Left ventricle myocardium superior (tissue), 1 donor: ENCODE data around the gene CDC40. TPM values are rescaled to one million over a fixed set of nuclear protein-coding genes. Genes with fewer than 3 reads are reported as not detected.
"Not testable (repeated sequence)": the region's sequence is repeated elsewhere in the genome, so short reads cannot be mapped to it uniquely, and the experiment has no call there.

Experiments used
- ATAC-seq: fragments of 200-7000 bp; cut with Tn5 transposase; one replicate; pipeline ENCODE4 v1.9.1; 2020; ENCODE audit warnings: mild to moderate bottlenecking, moderate library complexity
- DNase-seq: peaks from one replicate; pipeline ENCODE4 v3.0.0-alpha.2; 2020
- intact Hi-C: fragments of 100-400 bp; cut with micrococcal nuclease; formaldehyde crosslinking; loops from one replicate; pipeline ENCODE4 v1.11.0; 2022
- total RNA-seq: library from RNA; stranded (reverse); fragmentation: NEBNext Ultra II Directional; extraction: Animal tissue kit (Norgen Biotek cat#: 25700); gene quantifications from one replicate; pipeline ENCODE4 v1.2.1, GENCODE V29; 2021
- donor health status: DM: no; HTN: yes; CAD: no; lungs with severe emphysema.

Gene CDC40
- total RNA-seq, 1 donor from 2014 or later: 13.6 TPM

DNA sequence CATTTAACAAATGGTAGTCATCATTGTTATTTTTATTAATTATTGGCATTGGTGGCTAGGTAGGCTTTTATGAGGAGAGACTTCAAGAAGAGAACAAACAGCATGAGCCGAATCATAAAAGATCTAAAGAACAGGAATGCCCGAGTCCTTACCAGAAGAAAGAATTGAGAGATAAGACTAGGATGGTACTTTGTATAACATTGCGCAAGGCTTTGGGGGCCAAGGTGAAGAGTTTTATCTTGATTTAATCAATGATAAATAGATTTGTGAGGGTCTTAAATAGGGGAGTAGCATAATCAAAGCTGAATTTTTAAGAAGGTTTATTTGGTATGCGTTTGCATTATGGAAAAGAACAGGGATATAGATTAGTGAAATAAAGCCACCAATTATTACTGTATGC, 15.4 kb downstream of the CDC40 start:
- ATAC-seq: no peak
- intact Hi-C loops: no loop called here
- no peak for DNase-seq

DNA sequence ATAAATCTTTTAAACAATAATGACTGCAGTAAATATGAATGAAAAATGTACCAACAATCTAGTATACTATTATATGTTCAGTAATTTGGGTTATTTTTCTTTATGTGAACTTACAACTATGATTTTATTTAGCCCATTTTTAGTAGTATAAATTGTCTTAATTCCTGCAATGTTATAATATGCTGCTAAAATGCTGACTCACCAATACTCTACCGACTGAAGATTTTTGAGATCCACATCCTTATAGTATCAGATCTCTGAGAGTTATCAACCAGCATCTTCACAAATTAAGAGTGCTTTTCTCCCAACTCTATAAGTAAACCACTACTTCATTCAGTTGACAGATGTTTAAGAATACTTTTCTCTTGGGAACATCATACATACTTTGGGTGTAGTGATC, 16.6 kb downstream of the CDC40 start:
- intact Hi-C loops: no loop called here
- ATAC-seq: no peak
- no peak for DNase-seq

DNA sequence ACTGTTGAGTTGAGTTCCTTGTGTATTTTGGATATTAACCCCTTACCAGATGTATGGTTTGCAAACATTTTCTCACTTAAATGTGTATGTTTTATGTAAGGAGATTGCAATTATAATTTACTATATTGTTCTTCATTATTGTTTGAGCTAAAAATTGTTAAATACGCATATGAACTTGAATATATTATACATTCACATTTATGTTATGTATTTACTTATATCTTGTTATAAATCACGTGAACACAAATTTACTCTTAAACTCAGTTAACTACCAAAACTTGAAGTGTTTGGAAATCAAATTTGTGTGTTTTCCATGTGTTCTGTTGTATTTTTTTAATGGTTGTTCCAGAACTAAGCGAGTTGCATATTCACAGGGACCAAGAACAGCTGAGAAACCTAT, 18.3 kb downstream of the CDC40 start:
- intact Hi-C loops: no loop called here
- DNase-seq (no peak), ATAC-seq (no peak)

DNA sequence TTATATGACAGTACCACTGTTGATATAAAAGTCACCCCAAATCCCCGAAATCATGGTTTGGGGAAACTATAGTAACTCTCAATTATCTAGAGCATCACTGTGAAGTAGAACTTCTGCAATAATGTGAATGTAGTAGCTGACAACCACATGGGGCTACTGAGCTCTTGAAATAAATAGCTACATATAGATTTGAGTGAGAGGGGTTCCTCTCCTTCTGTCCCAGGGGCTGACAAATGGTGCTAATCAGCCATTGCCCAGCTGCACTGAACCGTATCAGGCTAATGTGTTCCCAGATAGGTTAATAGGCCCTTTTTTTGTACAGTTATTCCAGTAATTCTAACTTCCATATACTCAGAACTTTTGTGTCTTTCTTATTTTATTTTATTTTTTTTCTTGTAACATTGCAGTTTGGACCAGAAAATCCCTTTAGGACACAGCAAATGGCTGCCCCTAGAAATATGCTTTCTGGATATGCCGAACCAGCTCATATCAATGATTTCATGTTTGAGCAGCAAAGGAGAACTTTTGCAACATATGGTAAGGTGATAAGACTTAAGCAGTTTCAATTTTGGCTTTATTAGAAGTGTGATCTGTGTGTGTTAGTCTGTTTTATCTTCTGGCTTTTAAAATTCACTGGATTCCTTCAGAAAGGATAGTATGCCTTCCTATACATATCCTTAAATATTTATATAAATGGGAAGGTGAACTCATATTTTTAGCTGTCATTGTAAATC, 21.1 kb downstream of the CDC40 start:
- ATAC-seq (no peak), DNase-seq (no peak)
- intact Hi-C loops: no loop called here

DNA sequence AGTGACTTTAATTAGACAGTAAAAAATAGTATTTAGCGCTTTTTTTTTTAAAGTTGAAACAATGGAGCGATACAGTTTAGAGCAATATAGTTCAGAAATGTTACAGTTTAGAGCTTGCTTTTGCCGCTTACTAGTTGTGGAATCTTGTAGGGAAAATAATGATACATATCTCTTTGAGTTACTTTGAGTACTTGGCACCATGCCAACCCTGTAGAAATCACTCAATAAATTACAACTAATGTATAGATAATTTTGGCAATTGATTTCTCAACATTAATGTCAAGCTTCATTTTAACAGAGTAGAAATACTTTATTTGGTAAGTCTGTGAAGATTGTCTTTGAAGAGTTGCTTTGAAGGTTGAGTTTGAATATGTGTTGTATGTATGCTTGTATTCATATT, 27.4 kb downstream of the CDC40 start:
- intact Hi-C loops: no loop called here
- DNase-seq (no peak), ATAC-seq (no peak)

DNA sequence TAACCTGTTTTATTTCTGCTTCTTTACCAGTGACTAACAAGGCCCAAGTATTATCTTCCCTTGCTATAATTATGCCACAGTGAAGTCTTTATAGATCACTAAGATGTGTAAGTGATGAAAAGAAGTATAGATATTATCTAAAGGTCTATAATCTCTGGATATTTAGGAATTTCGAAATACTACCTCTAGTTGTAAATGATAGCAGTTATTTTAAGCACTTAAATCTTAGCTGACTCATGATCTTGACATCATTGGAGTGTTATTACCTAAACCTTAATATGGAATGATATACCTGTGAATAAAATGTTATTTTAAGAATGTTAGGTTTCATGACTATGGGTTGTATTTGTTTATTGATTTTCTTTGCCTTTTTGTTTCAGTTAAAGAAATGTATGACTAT, 31.5 kb downstream of the CDC40 start:
- intact Hi-C loops: no loop called here
- ATAC-seq: no peak

DNA sequence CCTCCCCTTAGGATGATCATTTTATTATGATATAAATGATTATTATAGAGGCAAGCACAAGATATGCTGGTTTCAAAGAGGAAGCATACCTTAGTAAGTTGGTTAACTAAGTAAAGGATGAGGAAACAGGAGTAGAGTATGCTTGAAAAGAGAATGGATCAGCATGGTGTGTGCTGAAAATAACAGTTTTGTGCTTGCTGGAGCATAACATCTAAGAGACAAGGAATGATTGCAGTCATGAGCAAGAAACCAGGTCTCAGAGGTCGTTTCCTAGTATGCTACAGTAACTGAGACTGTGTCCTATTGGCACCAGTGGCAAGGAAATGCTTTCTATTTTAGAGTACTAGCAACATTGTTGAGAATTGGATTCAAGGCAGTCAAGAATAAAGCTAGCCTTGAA, 34.1 kb downstream of the CDC40 start:
- ATAC-seq (no peak), DNase-seq (no peak)
- intact Hi-C loops: no loop called here

More for the DNA sequence above, 31.5 kb downstream of the CDC40 start:
- DNase-seq: no peak

DNA sequence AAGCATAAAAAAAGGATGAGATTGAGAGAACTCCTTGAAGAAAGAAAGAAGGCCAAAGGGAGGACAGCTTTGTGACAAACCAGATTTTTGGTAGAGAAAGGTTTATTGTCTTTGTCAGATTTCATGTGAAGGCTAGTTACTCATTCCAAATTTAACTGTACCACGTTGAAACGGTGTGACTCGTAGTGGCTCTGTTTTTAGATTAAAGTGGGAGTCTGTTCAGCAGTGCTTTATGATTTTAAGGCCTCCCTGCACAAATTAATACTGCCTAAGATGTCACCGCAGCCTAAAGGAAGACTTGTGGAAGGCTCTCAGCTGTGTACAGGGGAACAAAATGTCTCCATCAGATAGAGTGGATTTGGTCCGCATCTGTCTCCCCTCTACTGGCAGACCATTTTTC, 35.9 kb downstream of the CDC40 start:
- no peak for ATAC-seq
- no peak for DNase-seq
- intact Hi-C loops: no loop called here

DNA sequence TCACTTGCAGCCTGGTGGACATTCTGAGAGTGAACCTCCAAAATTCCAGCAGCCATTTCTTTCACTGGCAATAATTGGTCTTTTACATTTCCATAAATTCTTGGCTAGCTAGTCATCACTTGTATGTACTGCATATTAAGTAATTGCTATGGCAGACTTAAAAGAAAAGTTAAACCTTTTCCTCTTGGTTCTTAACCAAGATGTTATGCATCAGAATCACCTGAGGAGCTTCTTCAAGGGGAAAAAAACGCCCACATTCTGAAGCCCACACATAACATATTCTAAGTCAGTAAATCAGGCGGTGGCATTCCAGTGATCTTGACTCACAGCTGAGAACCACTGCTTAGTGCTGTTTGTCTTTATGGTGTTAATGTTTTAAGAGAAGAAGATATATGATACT, 37.0 kb downstream of the CDC40 start:
- intact Hi-C loops: no loop called here
- ATAC-seq (no peak), DNase-seq (no peak)

DNA sequence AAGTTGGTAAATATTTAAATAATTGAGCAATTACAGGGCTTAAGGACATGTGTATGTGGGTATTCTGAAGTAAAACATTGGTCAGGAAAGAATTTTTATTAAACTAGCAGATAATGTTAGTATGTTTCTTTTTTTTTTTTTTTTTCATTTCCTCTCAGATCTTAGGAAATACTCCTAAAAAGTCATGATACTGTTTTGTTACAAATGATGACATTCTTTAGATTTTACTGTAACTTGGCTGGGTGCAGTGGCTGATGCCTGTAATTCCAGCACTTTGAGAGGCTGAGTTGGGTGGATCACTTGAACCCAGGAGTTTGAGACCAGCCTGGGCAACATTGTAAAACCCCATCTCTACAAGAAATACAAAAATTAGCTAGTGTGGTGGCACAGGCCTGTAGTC, 41.5 kb downstream of the CDC40 start:
- DNase-seq (no peak), ATAC-seq (no peak)
- intact Hi-C loops: no loop called here

DNA sequence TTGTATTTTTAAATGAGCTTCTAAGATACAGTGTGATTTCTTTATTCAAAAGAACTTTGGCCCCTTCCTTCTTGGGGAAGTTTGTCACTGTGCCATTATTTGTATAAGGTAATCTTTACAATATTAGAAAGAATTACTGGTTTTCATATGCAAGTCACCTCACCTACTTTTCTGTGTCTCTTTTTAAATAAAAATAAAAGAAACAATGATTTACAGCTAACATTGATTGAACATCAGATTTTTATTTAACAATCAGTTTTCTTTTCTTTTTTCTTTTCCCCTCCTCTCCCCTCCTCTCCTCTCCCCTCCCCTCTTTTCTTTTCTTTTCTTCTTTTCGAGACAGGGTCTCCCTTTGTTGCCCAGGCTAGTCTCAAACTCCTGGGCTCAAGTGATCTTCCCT, 46.0 kb downstream of the CDC40 start:
- DNase-seq: no peak
- ATAC-seq: no peak
- intact Hi-C loops: no loop called here

DNA sequence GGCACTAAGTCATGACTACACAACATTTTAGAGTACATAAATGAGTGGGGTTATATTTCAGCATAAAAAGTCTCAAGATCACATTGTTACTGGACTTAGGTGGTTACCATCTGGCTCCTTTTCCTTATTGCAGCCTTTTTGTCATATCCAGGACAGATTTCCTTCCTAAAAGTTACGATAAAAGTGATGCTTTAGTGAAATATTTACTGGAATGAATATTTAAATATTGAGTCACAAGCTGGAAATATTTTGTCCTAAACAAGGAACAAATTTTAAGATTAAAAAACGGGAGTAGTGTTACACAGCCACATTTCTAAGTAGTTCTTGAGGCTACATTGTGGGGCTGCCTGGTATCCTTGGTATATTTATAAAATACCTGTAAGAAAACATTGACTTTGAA, 52.2 kb downstream of the CDC40 start:
- intact Hi-C loops: no loop called here
- DNase-seq: no peak
- no peak for ATAC-seq

DNA sequence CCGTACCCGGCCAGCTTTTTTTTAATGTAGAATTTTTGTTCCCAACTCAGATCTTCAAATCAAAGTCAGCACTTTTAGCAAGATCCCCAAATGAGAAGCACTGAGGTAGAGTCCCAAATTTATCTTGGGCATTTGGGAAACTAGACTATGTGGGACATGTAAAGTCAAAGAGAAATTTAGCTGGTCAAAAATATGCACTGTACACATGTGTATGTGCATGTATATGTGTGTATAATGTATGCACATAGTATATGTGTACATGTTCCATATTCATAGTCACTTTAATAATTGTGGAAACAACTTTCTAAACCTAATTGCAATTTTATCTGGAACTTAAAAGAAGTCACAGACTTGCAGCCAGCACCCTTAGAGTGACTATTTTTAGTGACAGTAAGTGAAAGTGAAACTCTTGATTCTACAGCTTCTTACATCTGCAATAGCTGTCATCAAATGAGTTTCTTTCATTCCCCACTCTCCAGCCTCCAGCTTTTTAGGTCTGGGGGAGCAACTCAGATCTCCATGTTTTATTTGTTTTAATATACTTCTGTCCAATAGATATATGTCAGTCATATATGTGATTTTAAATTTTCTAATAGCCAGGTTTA, 53.6 kb downstream of the CDC40 start:
- ATAC-seq: peak; percentile 71
- intact Hi-C loops: no loop called here

DNA sequence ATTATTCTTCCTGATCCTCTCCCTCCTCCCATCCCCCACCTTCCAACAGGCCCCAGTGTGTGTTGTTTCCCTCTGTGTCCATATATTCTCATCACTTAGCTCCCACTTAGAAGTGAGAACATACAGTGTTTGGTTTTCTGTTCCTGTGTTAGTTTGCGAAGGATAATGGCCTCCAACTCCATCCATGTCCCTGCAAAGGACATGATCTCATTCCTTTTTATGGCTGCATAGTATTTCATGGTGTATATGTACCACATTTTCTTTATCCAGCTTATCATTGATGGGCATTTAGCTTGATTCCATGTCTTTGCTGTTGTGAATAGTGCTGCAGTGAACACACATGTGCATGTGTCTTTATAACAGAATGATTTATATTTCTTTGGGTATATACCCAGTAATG, 55.8 kb downstream of the CDC40 start:
- DNase-seq, intact Hi-C loops, ATAC-seq: not testable (repeated sequence)

More for the DNA sequence above, 53.6 kb downstream of the CDC40 start:
- DNase-seq: no peak

DNA sequence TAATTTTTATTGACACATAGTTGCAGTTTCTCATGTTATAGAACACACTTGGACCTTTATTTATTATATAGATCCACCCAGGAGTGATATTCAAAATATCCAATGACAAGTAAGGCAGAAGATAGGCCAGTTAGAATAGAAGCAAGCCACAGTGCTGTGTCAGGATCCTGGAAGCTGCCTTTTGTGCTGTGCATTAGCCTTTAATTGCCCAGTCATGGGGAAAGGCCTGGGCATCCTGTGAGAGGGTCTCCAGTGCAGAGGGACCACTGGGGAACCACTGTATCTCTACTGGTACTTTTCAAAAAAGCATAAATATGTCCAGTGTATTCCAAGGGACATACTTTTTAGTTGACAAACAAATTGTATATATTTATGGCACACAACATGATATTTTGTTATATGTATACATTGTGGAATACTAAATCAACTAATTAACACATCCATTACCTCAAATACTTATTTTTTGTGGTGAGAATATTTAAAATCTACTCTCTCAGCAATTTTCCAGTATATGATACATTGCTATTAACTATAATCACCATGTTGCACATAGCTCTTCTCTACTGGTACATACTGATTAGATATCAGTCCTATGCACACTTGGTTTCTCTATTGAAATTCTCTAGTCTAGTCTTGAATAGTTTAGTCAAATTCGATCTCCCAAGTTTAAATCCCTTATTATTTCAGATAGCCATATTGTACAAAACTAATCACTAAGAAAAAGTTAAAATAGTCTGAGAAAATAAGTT, 59.5 kb downstream of the CDC40 start:
- intact Hi-C loops: no loop called here
- DNase-seq: no peak
- no peak for ATAC-seq

DNA sequence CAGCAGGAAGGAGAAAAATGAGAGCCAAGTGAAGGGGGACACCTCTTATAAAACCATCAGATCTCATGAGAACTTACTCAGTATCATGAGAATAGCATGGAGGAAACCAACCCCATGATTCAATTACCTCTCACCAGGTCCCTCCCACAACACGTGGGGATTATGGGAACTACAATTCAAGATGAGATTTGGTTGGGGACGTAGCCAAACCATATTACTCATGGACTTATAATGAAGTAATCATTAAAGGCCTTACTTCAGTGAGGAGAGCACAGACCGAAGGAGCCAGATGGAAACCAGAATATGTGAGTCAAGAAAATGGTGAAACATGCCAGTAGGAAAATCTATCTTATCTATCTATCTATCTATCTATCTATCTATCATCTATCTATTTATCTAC, 64.4 kb downstream of the CDC40 start:
- DNase-seq, intact Hi-C loops, ATAC-seq: not testable (repeated sequence)

DNA sequence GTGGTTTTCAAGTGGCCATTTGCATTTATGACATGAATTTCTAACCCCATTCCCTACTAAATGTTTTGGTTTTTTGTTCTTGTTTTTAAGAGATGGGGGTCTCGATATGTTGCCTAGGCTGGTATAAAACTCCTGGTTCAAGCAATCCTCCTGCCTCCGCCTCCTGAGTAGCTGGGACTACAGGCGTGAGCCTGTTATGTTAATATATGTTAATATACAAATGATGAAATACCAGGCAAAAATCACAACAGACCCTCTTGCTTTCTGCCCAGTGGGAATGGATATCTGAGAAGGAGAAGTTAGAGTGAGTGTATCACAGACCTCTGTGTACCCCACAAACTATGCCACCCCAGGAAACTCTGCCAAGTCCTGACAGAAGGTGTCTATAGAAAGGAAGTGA, 66.2 kb downstream of the CDC40 start:
- intact Hi-C loops: no loop called here
- ATAC-seq (no peak), DNase-seq (no peak)

DNA sequence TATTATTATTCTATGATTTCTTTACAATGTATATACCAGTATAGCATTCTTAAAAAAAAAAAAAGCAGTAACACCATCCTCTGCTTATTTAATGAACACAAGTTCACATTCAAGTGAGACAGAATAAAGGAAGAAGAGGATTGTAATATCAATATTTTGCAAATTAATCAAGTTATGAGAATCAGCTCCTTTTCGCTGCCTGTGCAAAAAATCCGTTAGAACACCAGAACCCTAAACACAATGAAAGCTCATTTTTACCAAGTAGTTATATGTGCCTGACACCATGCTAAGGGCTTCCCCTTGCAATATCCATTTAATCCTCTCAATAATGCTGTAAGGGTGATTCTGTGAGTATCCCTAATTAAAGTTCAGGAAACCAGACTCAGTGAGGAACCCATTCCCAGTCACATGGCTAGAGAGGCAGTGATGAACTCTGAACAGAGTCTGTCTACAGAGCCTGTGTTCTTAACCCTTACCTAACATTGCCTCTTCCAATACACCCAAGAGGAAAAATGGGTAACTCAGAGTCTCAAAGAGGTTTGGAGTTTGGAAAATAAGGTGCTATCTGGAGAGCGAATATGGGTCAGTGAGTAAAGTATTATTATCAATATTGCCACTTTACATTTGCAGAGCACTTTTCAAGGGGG, 66.8 kb downstream of the CDC40 start:
- intact Hi-C loops: no loop called here
- ATAC-seq (no peak), DNase-seq (no peak)

DNA sequence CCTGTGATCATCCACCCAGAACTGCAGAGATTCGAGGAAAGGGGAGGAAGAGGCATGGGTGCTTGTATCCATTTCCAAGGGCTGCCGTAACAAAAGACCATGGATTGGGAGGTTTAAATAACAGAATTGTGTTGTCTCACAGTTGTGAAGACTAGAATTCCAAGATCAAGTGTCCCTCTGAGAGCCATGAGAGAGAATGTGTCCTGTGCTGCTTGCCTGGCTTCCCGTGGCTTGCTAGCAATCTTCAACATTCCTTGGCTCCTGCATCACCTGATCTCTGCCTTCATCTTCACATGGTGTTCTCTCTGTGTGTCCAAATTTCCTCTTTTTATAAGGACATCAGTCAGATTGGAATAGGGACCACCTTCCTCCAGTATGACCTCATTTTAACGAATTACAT, 69.8 kb downstream of the CDC40 start:
- DNase-seq (no peak), ATAC-seq (no peak)
- intact Hi-C loops: no loop called here

DNA sequence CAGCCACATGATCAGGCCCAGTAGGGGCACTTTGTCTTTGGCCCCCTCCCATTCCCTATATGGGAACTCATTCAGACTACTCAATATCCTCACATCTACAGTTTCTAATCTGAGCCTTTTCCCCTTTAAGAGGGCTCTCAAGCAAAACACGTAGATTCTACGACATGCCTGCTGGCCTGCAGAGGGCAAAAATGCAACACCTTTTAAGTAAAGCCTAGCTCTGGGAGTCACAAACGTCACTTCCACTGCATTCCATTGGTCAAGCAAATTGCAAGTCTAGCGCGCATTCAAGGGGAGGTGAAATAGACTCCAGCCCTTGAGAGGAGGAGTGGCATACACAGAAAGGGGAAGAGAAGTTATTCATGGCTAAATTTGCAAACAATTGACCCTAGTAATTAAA, 70.6 kb downstream of the CDC40 start:
- no peak for DNase-seq
- no peak for ATAC-seq
- intact Hi-C loops: no loop called here
